Omental fat pad (tissue), 4 donors: ENCODE results near the gene TEX13D. TPM values are rescaled to one million over a fixed set of nuclear protein-coding genes. Genes with fewer than 3 reads are reported as not detected.

Source experiments
- ATAC-seq: fragments of 150-250 bp; one replicate; pipeline ENCODE4 v1.9.1; 2016; ENCODE audit warnings: mild to moderate bottlenecking, moderate library complexity; ENCODE audit not compliant: low FRiP score
- DNase-seq: peaks from one replicate; pipeline ENCODE4 v3.0.0-alpha.2; 2019; ENCODE audit warnings: low spot score
- small RNA-seq: library from RNA; depleted of rRNA; stranded (forward); fragments of <200 nt; gene quantifications from one replicate; pipeline ENCODE3, GENCODE V24; 2016
- total RNA-seq, 4 donors: library from RNA; depleted of rRNA; stranded (reverse); fragments of >200 nt; gene quantifications; one replicate each; pipeline ENCODE4 v1.1.0, GENCODE V29; 2016
- TF ChIP-seq, protein P1 (sequence below), 3 donors: fragments of 450-650 bp; IDR thresholded peaks; one replicate each; pipeline ENCODE4 v1.5.1; 2016 to 2017; ENCODE audit warnings: antibody characterized with exemption in 3 of 3, mild to moderate bottlenecking in 3 of 3, moderate library complexity in 2 of 3

The TEX13D gene
- total RNA-seq, 4 donors from 2014 or later, result not detected

DNA sequence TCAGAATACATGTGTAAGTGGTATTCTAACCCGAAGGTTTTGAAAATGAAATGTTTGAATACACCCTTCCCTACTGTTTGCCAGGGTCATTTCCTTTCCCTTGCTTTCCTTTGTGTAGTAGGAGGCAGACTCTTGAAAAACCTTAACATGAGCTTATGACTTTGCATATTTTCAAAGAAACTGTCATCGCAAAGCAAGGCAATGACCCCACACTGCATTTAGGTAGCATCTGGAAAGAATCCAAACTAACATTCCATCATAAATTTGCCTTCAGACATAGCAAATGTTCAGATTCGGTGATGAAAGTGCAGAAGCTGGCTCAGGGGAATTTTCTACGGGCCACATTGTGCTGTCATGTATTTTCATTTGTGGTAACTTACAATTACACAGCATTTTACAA is 46.2 kb downstream of the TEX13D start:
- TF ChIP-seq, protein P1, sequence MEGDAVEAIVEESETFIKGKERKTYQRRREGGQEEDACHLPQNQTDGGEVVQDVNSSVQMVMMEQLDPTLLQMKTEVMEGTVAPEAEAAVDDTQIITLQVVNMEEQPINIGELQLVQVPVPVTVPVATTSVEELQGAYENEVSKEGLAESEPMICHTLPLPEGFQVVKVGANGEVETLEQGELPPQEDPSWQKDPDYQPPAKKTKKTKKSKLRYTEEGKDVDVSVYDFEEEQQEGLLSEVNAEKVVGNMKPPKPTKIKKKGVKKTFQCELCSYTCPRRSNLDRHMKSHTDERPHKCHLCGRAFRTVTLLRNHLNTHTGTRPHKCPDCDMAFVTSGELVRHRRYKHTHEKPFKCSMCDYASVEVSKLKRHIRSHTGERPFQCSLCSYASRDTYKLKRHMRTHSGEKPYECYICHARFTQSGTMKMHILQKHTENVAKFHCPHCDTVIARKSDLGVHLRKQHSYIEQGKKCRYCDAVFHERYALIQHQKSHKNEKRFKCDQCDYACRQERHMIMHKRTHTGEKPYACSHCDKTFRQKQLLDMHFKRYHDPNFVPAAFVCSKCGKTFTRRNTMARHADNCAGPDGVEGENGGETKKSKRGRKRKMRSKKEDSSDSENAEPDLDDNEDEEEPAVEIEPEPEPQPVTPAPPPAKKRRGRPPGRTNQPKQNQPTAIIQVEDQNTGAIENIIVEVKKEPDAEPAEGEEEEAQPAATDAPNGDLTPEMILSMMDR (IDR thresholded peaks at IDR 0.05), result no peak
- DNase-seq, result no peak
- ATAC-seq, result no peak

DNA sequence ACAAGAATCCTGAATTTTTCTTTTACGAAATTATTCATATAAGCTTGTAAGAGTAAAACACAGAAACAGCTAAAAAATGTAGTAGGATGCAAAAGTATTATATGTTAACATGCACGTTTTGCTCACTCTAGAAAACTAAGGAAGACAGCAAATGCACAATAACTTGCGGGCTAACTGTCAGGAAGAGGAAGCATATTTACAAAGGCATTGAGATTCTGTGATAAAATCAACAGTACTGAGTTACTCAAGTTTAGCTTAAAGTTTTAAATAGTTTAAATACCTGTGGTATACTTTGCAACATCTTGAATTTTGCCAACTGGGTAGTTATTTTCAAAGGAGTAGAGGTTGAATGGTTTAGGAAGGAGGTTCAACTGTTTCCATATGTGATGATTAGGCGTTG is 50.9 kb downstream of the TEX13D start:
- DNase-seq (no peak), ATAC-seq (no peak)
- TF ChIP-seq, protein P1 (IDR thresholded peaks at IDR 0.05), result no peak

DNA sequence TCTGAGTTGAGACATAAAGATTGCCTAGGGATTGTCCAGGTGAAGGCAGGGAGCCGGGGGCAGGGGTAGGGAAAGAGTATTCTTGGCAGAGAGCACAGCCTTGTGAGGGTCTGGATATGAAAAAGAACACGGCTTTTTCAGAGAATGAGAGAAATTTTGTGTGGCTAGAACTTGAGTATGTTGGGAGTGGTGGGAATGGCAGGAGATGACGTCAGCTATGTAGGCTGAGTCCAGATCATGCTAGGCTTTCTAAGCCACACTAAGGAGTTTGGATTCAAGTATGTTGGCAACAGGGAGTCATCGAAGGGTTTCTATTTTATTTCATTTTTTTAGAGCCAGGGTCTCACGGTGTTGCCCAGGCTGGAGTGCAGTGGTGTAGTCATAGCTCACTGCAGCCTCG is 53.9 kb downstream of the TEX13D start:
- no peak for DNase-seq
- no peak for ATAC-seq
- TF ChIP-seq, protein P1 (IDR thresholded peaks at IDR 0.05), result no peak

Small RNAs within 50 kb of the gene (small RNA-seq; reads per million reads assigned to genes)
- not detected for gene AL022718.1

Other genes with a start within 250 kb of the TEX13D start
- 1 to 10 TPM in 3 of 4 donors, under 1 TPM in 1; 0.93 to 4.9 (median 2.8) TPM for gene SH2D1A, start 13.9 kb downstream of the TEX13D start, total RNA-seq